HepG2 (cell line): ENCODE data around the gene CTU2. TPM values are rescaled to one million over a fixed set of nuclear protein-coding genes. Genes with fewer than 3 reads are reported as not detected.

Experiments used
- ATAC-seq: fragments of 200-7000 bp; cut with Tn5 transposase; 3 replicates; pipeline ENCODE4 v1.9.1; 2020; ENCODE audit warnings: mild to moderate bottlenecking, moderate library complexity
- BruUV-seq: library from RNA; stranded (reverse); fragments of 400-500 nt; replicated peaks from 2 replicates; lab custom pipeline; 2021; lab: Mats Ljungman, UMichigan
- CTCF ChIA-PET: fragments of 300-600 bp; formaldehyde crosslinking; extraction: SDS; loops from one replicate; lab custom pipeline; 2021; ENCODE audit warnings: low total read pairs, inconsistent platforms, low intra/inter-chr PET ratio; lab: Yijun Ruan, JAX
- POLR2A ChIA-PET: fragments of 350-600 bp; sonication (Branson Sonifier 250); formaldehyde crosslinking; loops from one replicate; lab custom pipeline; 2020; ENCODE audit warnings: antibody characterized with exemption, inconsistent platforms; lab: Yijun Ruan, JAX
- DNase-seq: peaks from one replicate; pipeline ENCODE4 v3.0.0-alpha.2; 2015; ENCODE audit warnings: low spot score
- FAIRE-seq: peaks from 3 replicates; lab custom pipeline; 2011; peaks lifted over from hg19 to GRCh38; lab: Jason Lieb, UNC
- H2AFZ ChIP-seq: one replicate; pipeline ENCODE4 v1.6.1; 2011; ENCODE audit warnings: low read length, inconsistent platforms
- H3K27ac ChIP-seq: fragments of 300-600 bp; 3 replicates; pipeline ENCODE4 v1.8.0; 2011; ENCODE audit warnings: mixed run types, mild to moderate bottlenecking, mixed read lengths, low read length, inconsistent platforms; ENCODE audit not compliant: insufficient read depth; ENCODE audit errors: extremely low read length
- H3K27me3 ChIP-seq, 2 experiments: fragments of 200-600 bp in 1 of 2; 2 replicates in 1 of 2; 3 replicates in 1 of 2; pipeline versions ENCODE4 v1.6.0 to v1.8.0; 2011; ENCODE audit warnings: low read length in 2 of 2, mild to moderate bottlenecking in 2 of 2, moderate library complexity in 2 of 2, inconsistent platforms in 1 of 2; ENCODE audit not compliant: insufficient read depth in 2 of 2, control insufficient read depth in 1 of 2
- H3K36me3 ChIP-seq, 2 experiments: fragments of 200-600 bp in 1 of 2; replicated peaks in 1 of 2; 2 replicates in 1 of 2; 3 replicates in 1 of 2; pipeline versions ENCODE4 v1.5.1 to v1.8.0; 2011; ENCODE audit warnings: low read length in 2 of 2, inconsistent platforms in 1 of 2; ENCODE audit not compliant: insufficient read depth in 2 of 2, control insufficient read depth in 1 of 2
- H3K4me1 ChIP-seq: 2 replicates; pipeline ENCODE4 v1.5.1; 2012; ENCODE audit warnings: low read length, inconsistent platforms; ENCODE audit not compliant: insufficient read depth
- H3K4me2 ChIP-seq: 2 replicates; pipeline ENCODE4 v1.6.0; 2011; ENCODE audit warnings: low read depth, low read length, inconsistent platforms
- H3K4me3 ChIP-seq, 3 experiments: fragments of 200-600 bp in 1 of 3; sonication (generic), shearing (Covaris generic) in 1 of 3; replicated peaks in 1 of 3; 2 replicates each; pipeline ENCODE4 v1.5.1; 2011 to 2016; ENCODE audit warnings: low read length in 3 of 3, inconsistent platforms in 2 of 3, low read depth in 2 of 3, mild to moderate bottlenecking in 2 of 3, control low read depth in 1 of 3, mixed read lengths in 1 of 3; ENCODE audit not compliant: insufficient read depth in 1 of 3
- H3K79me2 ChIP-seq: one replicate; pipeline ENCODE4 v1.6.1; 2011; ENCODE audit warnings: low read length, inconsistent platforms; ENCODE audit not compliant: insufficient read depth
- H3K9ac ChIP-seq: 2 replicates; pipeline ENCODE4 v1.6.0; 2011; ENCODE audit warnings: mild to moderate bottlenecking, low read depth, low read length, inconsistent platforms; ENCODE audit not compliant: insufficient read depth
- H3K9me3 ChIP-seq: 2 replicates; pipeline ENCODE4 v1.5.1; 2012; ENCODE audit warnings: mild to moderate bottlenecking, low read length
- H4K20me1 ChIP-seq: 2 replicates; pipeline ENCODE4 v1.6.0; 2011; ENCODE audit warnings: inconsistent platforms, mild to moderate bottlenecking, low read length, moderate library complexity; ENCODE audit not compliant: insufficient read depth
- AGO2 ChIP-seq: fragments of 200-400 bp; formaldehyde crosslinking; optimal IDR thresholded peaks from 2 replicates; pipeline ENCODE3; 2017; ENCODE audit warnings: mild to moderate bottlenecking, low read depth, low read length, moderate library complexity
- DNMT1 ChIP-seq: sonication (generic); formaldehyde crosslinking; IDR thresholded peaks from 2 replicates; pipeline ENCODE4 v1.5.1; 2020; ENCODE audit warnings: mild to moderate bottlenecking, missing genetic modification reagents
- NFAT5 ChIP-seq: sonication (generic); formaldehyde crosslinking; IDR thresholded peaks from 2 replicates; pipeline ENCODE4 v1.4.0; 2020; ENCODE audit warnings: missing genetic modification reagents
- RBFOX2 ChIP-seq: fragments of 200-400 bp; formaldehyde crosslinking; IDR thresholded peaks from 2 replicates; pipeline ENCODE4 v1.6.1; 2017; ENCODE audit warnings: low read depth, mild to moderate bottlenecking, low read length
- WGBS: methylation state at CpG from one replicate; pipeline ENCODE4 v1.1.6; 2017; ENCODE audit warnings: low lambda C conversion rate; 5-methylcytosine and 5-hydroxymethylcytosine counted together
- in situ Hi-C: cut with HindIII; loops from 2 replicates; pipeline ENCODE4 v1.10.0; 2017; ENCODE audit warnings: low pct_unique_long_range_greater_than_20kb; ENCODE audit not compliant: extremely low pct_ligation_motif_present
- intact Hi-C: fragments of 100-400 bp; cut with micrococcal nuclease; formaldehyde crosslinking; loops from one replicate; pipeline ENCODE4 v1.10.0; 2022; ENCODE audit not compliant: unreplicated experiment
- polyA plus RNA-seq, 8 experiments: library from polyadenylated mRNA; depleted of rRNA in 3 of 8; stranded (reverse) in 7 of 8; unstranded in 1 of 8; fragments of >200 nt; fragmentation: Illumina TruSeq in 4 of 8; extraction: Trizol in 4 of 8; gene quantifications; 2 replicates each; pipeline versions ENCODE4 v1.2.1 to v1.2.3, GENCODE V29; 2011 to 2016; ENCODE audit warnings: low read depth in 4 of 8, missing spikeins in 1 of 8, mixed read lengths in 1 of 8; ENCODE audit not compliant: insufficient read depth in 1 of 8
- total RNA-seq, 5 experiments: library from RNA; depleted of rRNA; stranded (reverse); fragments of >200 nt; fragmentation: Illumina TruSeq; extraction: Trizol; gene quantifications; 2 replicates each; pipeline ENCODE4 v1.2.3, GENCODE V29; 2016; ENCODE audit warnings: low read depth in 1 of 5

Gene CTU2
- total and polyA plus RNA-seq, 2 of the 13 experiments (the other 11 are each of a cell fraction or from before 2014, with no cell fraction given), result 13.3 to 21.9 TPM

GRCh38 chr16:88697116-88697830, 9.0 kb upstream of the CTU2 start:
- Histone ChIP-seq H3K9me3 (no peaks in the 10 kb centered on the region), H2AFZ (no peak overlapping the region), H3K4me2 (no peak overlapping the region), H3K36me3 (peaks cover 11 to 12% of the 10 kb centered on the region in 2 experiments; a peak in 4 of 5 replicates), H3K27ac (no peak overlapping the region), H3K9ac (no peak overlapping the region), H4K20me1 (no peaks in the 10 kb centered on the region), H3K27me3 (peaks cover 14 to 24% of the 10 kb centered on the region in 2 experiments; a peak in 4 of 5 replicates), H3K4me1 (peaks cover 36% of the 10 kb centered on the region), H3K4me3 (no peak overlapping the region), H3K79me2 (no peaks in the 10 kb centered on the region)
- FAIRE-seq, result no peak
- ChIA-PET POLR2A (no interaction called here), CTCF (interaction anchor here (1.3 kb wide), 1 partner anchor 16 kb away, joined by 4 read pairs; no protein-coding TSS in a partner anchor)
- no TSS peak for BruUV-seq
- WGBS, result 97% methylated on average over 39 of the region's 47 CpGs
- in situ Hi-C loops (no loop called here), intact Hi-C loops (no loop called here)
- no peak for ATAC-seq
- TF ChIP-seq NFAT5 (CRISPR knock-in tag), result no peak
- TF ChIP-seq AGO2, result peak; percentile 3
- TF ChIP-seq RBFOX2, result 0 out of 2 replicates have a peak, but pooled peaks have one; percentile 30
- 0 out of 2 replicates have a peak, but pooled peaks have one; percentile 27 for TF ChIP-seq DNMT1 (CRISPR knock-in tag)
- no peak for DNase-seq
